DOHH2 (cell line): ENCODE measurements around the gene SNX24.

Source experiments
- H3F3A ChIP-seq: fragments of 200-600 bp; sonication (generic), shearing (Covaris generic); 2 replicates; pipeline ENCODE4 v1.6.0; 2016; ENCODE audit warnings: antibody characterized with exemption, mild to moderate bottlenecking; ENCODE audit not compliant: control insufficient read depth, insufficient read depth
- H3K27ac ChIP-seq: fragments of 200-600 bp; sonication (generic); 2 replicates; pipeline ENCODE4 v1.5.1; 2014; ENCODE audit warnings: low read depth, mild to moderate bottlenecking, low read length, moderate library complexity
- H3K27me3 ChIP-seq: fragments of 200-600 bp; sonication (generic); 2 replicates; pipeline ENCODE4 v1.6.1; 2014; ENCODE audit warnings: mild to moderate bottlenecking, low read length, mixed read lengths; ENCODE audit not compliant: control insufficient read depth
- H3K36me3 ChIP-seq: fragments of 200-600 bp; sonication (generic); 2 replicates; pipeline ENCODE4 v1.6.1; 2014; ENCODE audit warnings: mild to moderate bottlenecking, low read length, moderate library complexity, mixed read lengths; ENCODE audit not compliant: control insufficient read depth
- H3K4me1 ChIP-seq: fragments of 200-600 bp; sonication (generic); 2 replicates; pipeline ENCODE4 v1.6.1; 2014; ENCODE audit warnings: mild to moderate bottlenecking, low read length, mixed read lengths; ENCODE audit not compliant: control insufficient read depth
- H3K4me2 ChIP-seq: fragments of 200-600 bp; sonication (generic); 2 replicates; pipeline ENCODE4 v1.6.0; 2014; ENCODE audit warnings: mild to moderate bottlenecking, low read length, moderate library complexity
- H3K4me3 ChIP-seq: fragments of 200-600 bp; sonication (generic); 2 replicates; pipeline ENCODE4 v1.5.1; 2014; ENCODE audit warnings: mild to moderate bottlenecking, low read length, mixed read lengths
- H3K79me2 ChIP-seq: fragments of 200-600 bp; sonication (generic); 2 replicates; pipeline ENCODE4 v1.6.1; 2014; ENCODE audit warnings: mild to moderate bottlenecking, low read length, mixed read lengths; ENCODE audit not compliant: control insufficient read depth
- H3K9me2 ChIP-seq: fragments of 200-600 bp; sonication (generic); replicated peaks from 2 replicates; pipeline ENCODE4 v1.6.1; 2014; ENCODE audit warnings: mild to moderate bottlenecking, low read length, mixed read lengths; ENCODE audit not compliant: control insufficient read depth
- H3K9me3 ChIP-seq: fragments of 200-600 bp; sonication (generic); 2 replicates; pipeline ENCODE4 v1.6.1; 2014; ENCODE audit warnings: antibody characterized with exemption, low read length, mixed read lengths; ENCODE audit not compliant: control insufficient read depth, insufficient read depth
- H4K20me1 ChIP-seq: fragments of 200-600 bp; sonication (generic); 2 replicates; pipeline ENCODE4 v1.6.0; 2014; ENCODE audit warnings: low read depth, mild to moderate bottlenecking, antibody characterized with exemption, low read length, moderate library complexity; ENCODE audit not compliant: control insufficient read depth, insufficient read depth
- CTCF ChIP-seq: fragments of 200-600 bp; sonication (generic); IDR thresholded peaks from one replicate; pipeline ENCODE4 v1.5.1; 2014; ENCODE audit warnings: antibody characterized with exemption, mild to moderate bottlenecking, low read depth, low read length; ENCODE audit not compliant: poor library complexity, severe bottlenecking
- EZH2phosphoT487 ChIP-seq: fragments of 200-600 bp; sonication (generic); IDR thresholded peaks from 2 replicates; pipeline ENCODE4 v1.6.1; 2017; ENCODE audit warnings: borderline replicate concordance, mild to moderate bottlenecking, antibody characterized with exemption, low read length, moderate library complexity, mixed read lengths

SNX24 gene

GRCh38 chr5:122844136-122844909 lies 1.1 kb upstream of the SNX24 start:
- Histone ChIP-seq H3K27me3 (peaks cover 47% of the 10 kb centered on the region), H3K4me2 (peak overlapping the region; percentile 70), H3K79me2 (no peaks in the 10 kb centered on the region), H3K9me2 (no peaks in the 10 kb centered on the region), H3K36me3 (no peaks in the 10 kb centered on the region), H3F3A (no peaks in the 10 kb centered on the region), H3K4me3 (peak overlapping the region; percentile 73), H3K27ac (no peak overlapping the region), H4K20me1 (no peaks in the 10 kb centered on the region), H3K9me3 (no peaks in the 10 kb centered on the region), H3K4me1 (peaks cover 15% of the 10 kb centered on the region)
- no peak for TF ChIP-seq EZH2phosphoT487
- TF ChIP-seq CTCF = no peak

- Histone ChIP-seq H3K4me1 (peaks cover 15% of the 10 kb centered on the region), H3K36me3 (no peaks in the 10 kb centered on the region), H3K9me2 (no peaks in the 10 kb centered on the region), H3K4me2 (peak overlapping the region; percentile 70), H3K79me2 (no peaks in the 10 kb centered on the region), H3K9me3 (no peaks in the 10 kb centered on the region), H3K27me3 (peaks cover 50% of the 10 kb centered on the region), H4K20me1 (no peaks in the 10 kb centered on the region), H3K4me3 (peak overlapping the region; percentile 73), H3K27ac (no peak overlapping the region), H3F3A (no peaks in the 10 kb centered on the region)
- no peak; the same call in 1 of the 2 replicates for TF ChIP-seq EZH2phosphoT487
- TF ChIP-seq CTCF = no peak
Observed at GRCh38 chr5:122844910-122845228, 544 bp upstream of the SNX24 start.

- Histone ChIP-seq H3K27me3 (peaks cover 47% of the 10 kb centered on the region), H3K4me1 (peaks cover 10% of the 10 kb centered on the region), H3F3A (no peaks in the 10 kb centered on the region), H4K20me1 (no peaks in the 10 kb centered on the region), H3K9me2 (no peaks in the 10 kb centered on the region), H3K4me3 (peak overlapping the region; percentile 73), H3K36me3 (no peaks in the 10 kb centered on the region), H3K9me3 (no peaks in the 10 kb centered on the region), H3K79me2 (no peaks in the 10 kb centered on the region), H3K27ac (no peak overlapping the region), H3K4me2 (peak overlapping the region; percentile 70)
- TF ChIP-seq CTCF (no peak), EZH2phosphoT487 (no peak)
Observed at GRCh38 chr5:122846051-122846550, 688 bp downstream of the SNX24 start.
